Stimulated activated CD8-positive, alpha-beta memory T cell treated with anti-CD3 and anti-CD28 coated beads, Interleukin-12 subunit alpha, Interleukin-12 subunit beta, amount 100 ng/mL, for 1 hour (primary cell): Measurements from ENCODE around the gene KCNQ1.

ENCODE experiments used
- DNase-seq: peaks from one replicate; pipeline ENCODE4 v3.0.0-alpha.2; 2020; ENCODE audit warnings: low read depth

KCNQ1 gene

DNA sequence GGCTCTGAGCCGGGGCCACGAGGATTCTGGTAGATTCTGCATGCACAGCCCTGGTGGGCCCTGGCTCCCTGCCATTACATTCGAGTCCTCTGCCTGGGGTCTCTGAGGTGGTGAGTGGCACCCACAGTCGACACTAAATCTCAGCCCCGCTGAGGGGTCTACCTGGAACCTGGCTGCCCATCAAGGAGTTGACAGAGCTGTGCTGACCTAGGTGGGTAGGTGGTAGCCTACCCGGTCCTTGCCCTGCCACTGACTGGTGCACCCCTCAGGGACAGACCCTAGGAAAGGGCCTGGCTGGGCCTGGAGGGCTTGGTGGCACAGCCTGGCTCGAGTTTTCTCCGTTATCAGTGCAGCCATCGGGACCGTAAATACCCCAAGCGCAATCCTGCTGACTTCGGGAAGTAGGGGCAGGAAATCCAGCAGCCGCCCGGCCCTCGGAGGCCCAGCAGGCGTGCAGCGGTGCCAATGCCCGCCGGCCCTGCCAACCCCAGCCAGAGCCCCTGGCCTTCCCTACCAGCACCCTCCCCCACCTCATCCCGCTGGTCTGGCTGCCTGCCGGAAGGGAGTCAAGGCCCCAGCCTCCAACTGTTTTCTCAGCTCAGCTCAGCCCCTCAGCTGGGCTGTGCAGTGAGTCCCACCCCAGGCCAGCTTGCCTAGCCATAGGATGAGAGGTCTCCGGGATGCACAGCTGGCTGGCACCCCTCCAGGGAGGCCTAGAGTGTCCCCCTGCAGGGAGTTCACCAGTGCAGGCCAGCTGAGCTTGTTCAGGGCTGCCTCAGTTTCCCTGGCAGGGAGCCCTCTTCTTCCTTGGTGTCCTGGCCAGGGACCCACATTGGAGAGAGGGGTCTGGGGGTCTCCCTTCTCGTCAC lies 335.4 kb downstream of the KCNQ1 start:
- no peak for DNase-seq

DNA sequence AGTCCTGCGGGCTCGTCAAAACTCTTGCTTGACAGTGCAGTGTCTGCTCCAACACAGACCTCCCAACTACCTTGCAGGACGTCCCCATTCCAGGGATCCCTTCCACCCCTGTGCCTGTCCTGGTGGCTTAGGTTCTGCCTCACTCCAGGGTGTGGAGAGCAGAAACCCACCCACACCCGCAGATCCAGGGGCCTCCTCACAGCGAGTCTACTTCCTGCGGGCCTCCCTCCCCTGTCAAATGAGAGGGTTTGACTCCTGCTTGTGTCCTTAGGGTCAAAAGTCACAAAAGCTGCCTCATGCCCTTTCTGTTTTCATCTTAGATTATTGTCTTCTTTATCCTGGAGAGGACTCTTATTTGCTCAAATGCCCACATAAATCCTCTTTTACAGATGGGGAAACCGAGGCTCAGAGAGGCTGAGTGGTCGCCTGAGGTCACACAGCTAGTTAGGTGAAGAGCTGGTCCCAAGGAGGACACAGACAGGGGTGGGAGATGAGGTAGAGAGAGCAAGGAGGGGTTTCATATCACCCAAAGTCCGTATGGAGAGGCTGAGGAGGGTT lies 336.1 kb downstream of the KCNQ1 start:
- no peak for DNase-seq

DNA sequence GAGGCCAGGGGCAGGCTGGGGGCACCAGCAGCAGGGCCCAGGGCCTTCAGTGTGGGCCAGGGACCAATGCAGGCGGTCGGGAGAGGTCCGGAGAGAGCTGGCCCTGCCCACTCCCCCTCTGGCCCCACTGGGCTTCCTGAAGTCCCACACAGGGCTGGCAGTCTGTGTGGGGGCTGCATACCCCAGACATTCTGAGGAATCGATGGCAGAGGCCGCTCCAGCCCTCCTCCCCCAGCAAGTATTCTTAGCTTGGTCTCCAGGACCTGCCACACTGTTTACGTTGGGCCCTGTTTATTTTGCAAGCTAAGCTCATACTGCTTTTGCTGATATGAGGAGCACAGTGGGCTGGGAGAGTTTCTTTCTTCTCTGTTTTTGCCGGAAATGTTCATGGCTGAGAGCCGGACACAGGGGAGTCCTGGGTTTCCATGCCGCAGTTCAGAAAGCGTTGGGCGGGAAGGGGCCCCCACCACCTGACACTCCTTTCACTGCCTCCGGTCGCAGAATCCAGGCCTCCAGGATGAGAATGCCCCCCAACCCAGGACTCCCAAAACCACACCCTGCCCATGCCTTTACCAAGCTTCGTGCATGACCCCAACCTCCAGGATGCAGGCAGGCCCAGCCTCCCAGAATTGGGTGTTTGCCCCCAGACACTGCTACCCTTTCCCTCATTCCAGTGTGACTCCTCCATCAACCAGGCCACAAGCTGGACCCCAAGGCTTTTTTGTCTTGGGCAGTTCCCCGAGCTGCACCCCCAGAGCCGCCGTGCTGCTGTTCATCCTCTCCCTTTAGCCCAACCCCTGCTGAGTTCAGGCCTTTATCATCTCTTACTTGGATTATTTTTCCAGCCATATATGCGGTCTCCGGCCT lies 336.8 kb downstream of the KCNQ1 start:
- DNase-seq = no peak

- no peak for DNase-seq
Observed at GRCh38 chr11:2782769-2783168, 338.0 kb downstream of the KCNQ1 start.

GRCh38 chr11:2783536-2784082 lies 338.8 kb downstream of the KCNQ1 start:
- no peak for DNase-seq

GRCh38 chr11:2787816-2788167 lies 343.0 kb downstream of the KCNQ1 start:
- no peak for DNase-seq

GRCh38 chr11:2788168-2789071 lies 343.6 kb downstream of the KCNQ1 start:
- no peak for DNase-seq

DNA sequence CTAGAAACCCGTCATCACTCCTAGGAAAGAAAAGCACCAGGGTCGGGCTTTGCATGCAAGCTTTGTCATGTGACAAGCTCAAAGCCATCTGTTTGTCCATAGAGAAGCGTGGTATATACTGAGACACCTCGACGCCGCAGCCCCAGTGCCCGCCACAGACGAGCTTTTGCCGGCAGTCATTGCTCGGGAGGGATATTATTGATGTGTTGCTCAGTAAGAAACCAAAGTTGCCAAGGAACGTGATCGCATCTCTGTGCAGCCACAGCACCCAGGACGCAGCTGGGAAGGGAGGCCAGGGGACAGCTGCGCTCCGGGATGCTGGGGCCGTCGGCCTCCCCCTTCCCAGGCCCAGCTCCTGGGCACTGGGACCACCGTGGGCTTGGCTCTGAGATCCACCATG lies 344.5 kb downstream of the KCNQ1 start:
- DNase-seq = no peak

- DNase-seq = no peak
Observed at GRCh38 chr11:2789791-2790567, 345.2 kb downstream of the KCNQ1 start.

DNA sequence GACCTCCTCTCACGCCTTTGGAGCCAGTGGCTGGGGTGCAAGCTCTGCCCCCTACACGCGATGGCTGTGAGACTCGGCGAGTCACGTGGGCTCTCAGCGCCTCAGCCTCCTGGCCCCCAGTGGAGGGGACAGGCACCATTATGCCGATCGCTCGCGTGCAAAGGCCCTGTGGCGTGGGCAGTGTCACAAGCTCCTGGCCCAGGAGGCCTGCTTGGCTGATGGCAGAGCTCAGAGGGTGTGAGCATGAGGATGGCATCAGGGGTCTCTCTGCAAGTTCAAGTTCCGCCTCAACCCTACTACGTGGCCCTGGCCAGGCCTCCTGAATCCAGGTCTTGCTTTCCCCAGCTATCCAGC lies 345.7 kb downstream of the KCNQ1 start:
- DNase-seq = no peak

DNA sequence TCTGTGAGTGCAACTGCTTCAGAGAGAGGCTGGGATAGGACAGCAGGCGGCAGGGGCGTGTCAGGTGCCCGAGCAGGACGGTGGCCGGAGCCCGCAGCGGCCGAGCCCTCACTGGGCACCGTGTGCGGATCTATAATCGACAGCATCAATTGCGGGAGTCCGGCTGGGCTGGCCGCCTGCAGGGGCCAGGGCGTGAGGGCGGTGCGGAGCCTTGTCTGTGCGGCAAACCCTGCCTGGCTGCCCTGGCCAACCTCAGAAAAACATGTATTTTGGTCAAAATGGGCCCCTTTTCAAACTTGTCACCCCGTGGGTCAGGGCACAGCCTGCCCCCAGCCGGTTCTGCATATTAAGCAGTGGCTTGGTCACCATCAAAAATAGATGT lies 346.3 kb downstream of the KCNQ1 start:
- no peak for DNase-seq

DNA sequence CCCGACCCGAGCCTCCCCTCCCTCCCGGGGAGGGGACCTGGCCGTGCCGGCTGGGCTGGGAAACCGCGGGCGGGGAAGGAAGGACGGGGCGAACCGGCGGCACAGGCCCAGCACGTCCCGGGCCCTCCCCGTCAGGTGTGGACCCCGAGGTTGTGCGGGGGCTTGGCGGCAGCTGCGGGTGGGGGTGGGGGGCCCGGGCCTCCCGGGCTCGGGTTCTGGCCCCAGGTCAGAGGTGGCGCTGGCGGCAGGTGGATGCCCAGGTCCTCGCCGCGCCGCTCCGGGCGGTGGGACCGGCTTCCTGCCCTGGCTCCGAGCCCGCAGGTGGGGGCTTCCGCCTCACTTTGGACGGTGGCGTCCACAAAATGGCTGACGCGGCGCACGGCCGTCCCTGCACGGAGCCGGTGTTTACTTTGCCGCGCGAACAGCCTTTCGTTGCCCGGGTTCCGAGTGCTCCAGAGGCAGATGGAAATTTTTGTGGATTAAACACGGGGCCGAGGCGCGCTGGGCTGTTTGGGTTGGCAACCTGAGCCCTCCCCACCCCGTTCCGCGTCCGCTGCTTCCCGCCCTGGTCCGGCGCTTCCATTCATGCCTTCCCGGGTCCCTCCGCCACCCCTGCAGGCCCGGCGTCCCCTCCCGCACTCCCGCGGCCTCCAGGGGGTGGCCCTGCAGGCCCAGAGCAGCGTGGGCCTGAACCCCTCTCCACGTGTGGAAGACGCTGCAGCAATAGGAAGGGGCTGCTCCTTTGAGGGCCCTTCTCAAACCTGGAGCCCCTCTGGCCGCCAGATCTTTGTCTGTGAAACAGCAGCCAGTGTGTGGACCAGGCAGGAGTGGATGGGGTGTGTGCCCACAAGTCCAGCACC lies 346.9 kb downstream of the KCNQ1 start:
- DNase-seq = no peak

GRCh38 chr11:2792381-2793250 lies 347.8 kb downstream of the KCNQ1 start:
- no peak for DNase-seq

GRCh38 chr11:2793701-2794045 lies 348.9 kb downstream of the KCNQ1 start:
- no peak for DNase-seq

DNA sequence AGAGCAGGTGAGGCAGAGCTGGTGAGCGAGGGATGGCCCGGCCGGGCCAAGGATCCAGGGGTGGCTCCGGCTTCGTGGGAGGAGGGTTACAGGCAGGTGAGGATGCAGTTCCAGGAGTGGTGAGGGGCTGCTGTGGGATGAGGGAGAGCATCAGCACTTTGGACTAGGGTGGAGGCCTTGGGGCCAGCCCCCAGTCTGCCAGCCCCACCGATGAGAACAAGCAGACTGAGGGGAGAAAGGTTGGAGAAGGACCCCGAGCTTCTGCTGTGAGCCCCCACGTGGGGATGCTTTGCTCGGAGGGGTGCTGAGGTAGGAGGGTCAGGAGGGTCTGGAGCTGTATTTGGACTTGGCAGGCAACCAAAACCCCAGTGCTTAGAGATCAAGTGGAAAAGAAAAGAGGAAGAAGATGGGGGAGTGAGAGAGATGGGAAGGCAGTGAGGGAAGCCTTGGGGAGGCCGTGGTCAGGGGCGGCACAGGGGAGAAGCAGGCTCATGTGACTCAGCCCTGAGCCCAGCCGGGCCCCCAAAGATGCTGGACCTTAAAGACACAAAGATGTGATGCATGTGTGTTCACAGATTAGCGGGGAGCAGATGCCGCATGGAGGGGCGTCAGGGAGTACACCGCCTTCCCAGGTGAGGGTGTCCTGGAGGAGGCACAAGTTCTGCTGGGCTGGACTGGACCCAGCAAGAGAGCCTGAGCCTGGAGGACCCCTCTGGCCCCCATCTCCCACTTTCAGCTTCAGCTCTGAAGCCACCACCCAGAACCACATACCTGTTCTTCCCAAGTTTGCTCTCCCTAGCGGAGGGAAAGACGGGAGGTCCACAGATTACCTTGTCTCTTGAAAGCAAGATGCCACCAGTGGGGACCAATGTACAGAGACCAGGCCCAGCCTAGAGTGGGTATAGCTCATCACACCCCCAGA lies 349.5 kb downstream of the KCNQ1 start:
- DNase-seq = no peak

DNA sequence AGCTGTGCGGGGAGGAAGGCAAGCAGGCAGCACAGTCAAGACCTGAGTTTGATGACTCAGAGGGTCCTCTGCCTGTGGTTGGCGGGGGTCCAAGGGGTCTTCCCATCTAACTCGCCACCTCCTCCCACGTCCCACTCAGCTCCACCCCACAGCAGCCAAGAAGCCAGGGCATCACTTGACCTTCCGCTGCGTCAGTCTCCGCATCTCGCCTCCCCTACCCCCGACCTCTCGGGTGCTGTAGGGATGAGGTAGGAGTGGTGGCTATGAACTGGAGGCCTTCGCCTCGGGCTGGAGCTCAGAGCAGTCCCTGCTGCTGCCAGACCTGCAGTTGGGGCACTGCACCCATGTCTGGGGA lies 350.1 kb downstream of the KCNQ1 start:
- DNase-seq = no peak

DNA sequence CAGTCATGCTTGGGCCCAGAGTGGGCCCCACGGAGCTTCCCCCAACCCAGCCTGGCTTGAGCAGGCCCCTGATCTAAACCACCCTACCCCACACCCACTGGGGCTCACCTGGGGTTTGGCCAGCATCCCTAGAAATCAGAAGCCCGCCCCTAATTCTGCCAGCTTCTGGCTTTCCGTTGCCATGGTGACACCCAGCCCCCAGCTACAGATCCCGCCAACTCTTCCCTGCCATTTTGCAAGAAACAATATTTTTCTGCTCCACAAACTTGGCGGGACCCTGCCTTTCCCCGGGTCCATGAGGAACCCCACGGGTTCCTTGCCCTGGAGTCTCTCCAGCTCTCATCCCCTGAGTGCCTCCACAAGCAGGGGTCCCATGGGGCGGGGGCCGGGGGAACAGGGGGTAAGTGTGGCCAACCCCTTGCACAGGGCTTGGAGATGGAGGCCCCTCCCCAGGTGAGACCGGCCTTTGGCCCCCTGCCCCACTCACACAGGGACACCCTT lies 350.7 kb downstream of the KCNQ1 start:
- no peak for DNase-seq

- no peak for DNase-seq
Observed at GRCh38 chr11:2796091-2796490, 351.3 kb downstream of the KCNQ1 start.
